ENCODE results near the gene FBXO42.
"Not testable (repeated sequence)": the region's sequence is repeated elsewhere in the genome, so short reads cannot be mapped to it uniquely, and the experiment has no call there.

FBXO42 gene

DNA sequence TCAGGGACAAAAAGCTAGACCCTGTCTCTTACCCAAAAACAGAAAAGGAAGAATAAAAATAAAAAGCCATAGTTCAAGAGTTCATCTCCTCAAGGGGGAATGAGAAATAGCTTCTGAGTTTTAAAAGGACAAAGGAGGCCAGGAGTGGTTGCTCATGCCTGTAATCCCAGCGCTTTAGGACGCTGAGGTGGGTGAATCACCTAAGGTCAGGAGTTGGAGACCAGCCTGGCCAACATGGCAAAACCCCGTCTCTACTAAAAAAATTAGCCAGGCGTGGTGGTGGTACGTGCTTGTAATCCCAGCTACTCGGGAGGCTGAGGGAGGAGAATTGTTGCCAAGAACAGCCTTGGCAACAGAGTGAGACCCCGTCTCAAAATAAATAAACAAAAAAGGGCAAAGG, 76.7 kb downstream of the FBXO42 start:
- H3K4me1 ChIP-seq (ENCODE audit: control insufficient read depth in 5 of 5, insufficient read depth in 5 of 5, low read length in 5 of 5): peaks cover 0 to 11% (median 5%) of the 10 kb centered on the region in 5 donors
- H3K9ac ChIP-seq (ENCODE audit: low read length in 5 of 5): no peak overlapping the region
- peaks cover 0 to 5% (median 3%) of the 10 kb centered on the region in 5 donors for H3K36me3 ChIP-seq (ENCODE audit: control insufficient read depth in 5 of 5, insufficient read depth in 5 of 5, low read length in 5 of 5)
- H3K27ac ChIP-seq (ENCODE audit: low read depth, low read length): no peak overlapping the region
- H3K4me3 ChIP-seq (ENCODE audit: low read depth in 1 of 5, low read length in 5 of 5): no peak overlapping the region
- H3K27me3 ChIP-seq (ENCODE audit: control insufficient read depth in 5 of 5, insufficient read depth in 4 of 5, low read length in 5 of 5): no peaks in the 10 kb centered on the region
- no peaks in the 10 kb centered on the region for H3K9me3 ChIP-seq (ENCODE audit: control insufficient read depth in 5 of 5, low read length in 5 of 5)

DNA sequence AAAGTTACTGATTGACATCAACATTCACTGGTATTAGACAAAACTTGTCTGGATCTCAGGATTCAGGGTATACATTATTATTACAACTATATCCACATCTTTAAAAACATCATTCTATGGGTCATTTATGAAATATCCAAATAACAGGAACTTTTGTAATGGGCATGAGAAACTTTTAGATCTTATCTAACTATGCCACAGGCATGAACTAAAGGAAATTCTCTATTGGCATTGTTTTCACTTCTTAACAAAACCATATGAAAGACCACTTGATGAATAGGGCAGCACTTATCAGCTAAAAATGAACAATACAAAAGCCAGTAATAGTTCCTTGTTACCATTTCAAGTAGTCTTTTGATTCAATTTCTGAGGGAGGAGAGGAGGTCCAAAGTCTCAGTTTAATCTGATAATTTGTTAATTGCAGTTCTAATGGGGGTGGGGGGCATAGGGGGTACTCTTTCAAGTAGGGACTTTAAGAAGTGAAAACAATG, 84.5 kb downstream of the FBXO42 start:
- H3K4me3 ChIP-seq (ENCODE audit: low read depth in 1 of 5, low read length in 5 of 5): no peak overlapping the region
- peaks cover 0 to 3% (median 0%) of the 10 kb centered on the region in 5 donors for H3K36me3 ChIP-seq (ENCODE audit: control insufficient read depth in 5 of 5, insufficient read depth in 5 of 5, low read length in 5 of 5)
- H3K4me1 ChIP-seq (ENCODE audit: control insufficient read depth in 5 of 5, insufficient read depth in 5 of 5, low read length in 5 of 5): peaks cover 0 to 24% (median 10%) of the 10 kb centered on the region in 5 donors
- no peaks in the 10 kb centered on the region for H3K9me3 ChIP-seq (ENCODE audit: control insufficient read depth in 5 of 5, low read length in 5 of 5)
- H3K9ac ChIP-seq (ENCODE audit: low read length in 5 of 5): no peak overlapping the region
- no peak overlapping the region for H3K27ac ChIP-seq (ENCODE audit: low read depth, low read length)
- H3K27me3 ChIP-seq (ENCODE audit: control insufficient read depth in 5 of 5, insufficient read depth in 4 of 5, low read length in 5 of 5): no peaks in the 10 kb centered on the region

DNA sequence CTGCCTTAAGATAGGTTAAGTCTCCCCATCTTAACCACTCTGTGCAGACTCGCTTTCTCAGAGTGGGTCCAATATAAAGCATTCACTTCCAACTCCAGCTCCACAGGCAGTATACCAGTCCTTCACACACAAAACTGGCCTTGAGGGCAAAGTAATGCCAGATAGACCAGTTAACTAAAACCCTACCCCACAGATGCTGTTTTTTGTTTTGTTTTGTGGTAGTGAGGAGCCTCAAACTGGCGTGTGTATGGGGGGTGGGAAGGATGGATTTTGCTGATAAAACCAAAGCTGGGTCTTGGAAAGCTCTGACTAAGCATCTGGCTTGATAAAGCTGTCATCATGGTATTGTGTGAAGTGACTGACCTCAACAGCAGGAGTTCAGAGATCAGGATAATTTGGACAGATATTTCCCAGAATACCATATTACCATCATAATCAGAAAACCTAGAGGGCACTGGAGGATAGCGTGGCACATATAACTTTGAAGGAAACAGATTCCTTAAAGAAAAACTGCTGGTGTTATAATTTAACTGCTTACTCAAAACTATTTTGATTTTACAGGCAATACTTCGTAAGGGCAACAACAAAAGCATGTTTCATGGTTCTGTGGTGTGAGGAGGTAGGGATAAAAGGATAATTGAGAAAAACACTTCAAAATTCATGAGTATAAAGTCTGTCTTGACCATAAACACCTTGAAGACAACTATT, 85.7 kb downstream of the FBXO42 start:
- Histone ChIP-seq H3K4me1 (ENCODE audit: control insufficient read depth in 5 of 5, insufficient read depth in 5 of 5, low read length in 5 of 5) (peaks cover 0 to 24% (median 10%) of the 10 kb centered on the region in 5 donors), H3K27ac (ENCODE audit: low read depth, low read length) (no peak overlapping the region), H3K36me3 (ENCODE audit: control insufficient read depth in 5 of 5, insufficient read depth in 5 of 5, low read length in 5 of 5) (peaks cover 0 to 3% (median 0%) of the 10 kb centered on the region in 5 donors)

DNA sequence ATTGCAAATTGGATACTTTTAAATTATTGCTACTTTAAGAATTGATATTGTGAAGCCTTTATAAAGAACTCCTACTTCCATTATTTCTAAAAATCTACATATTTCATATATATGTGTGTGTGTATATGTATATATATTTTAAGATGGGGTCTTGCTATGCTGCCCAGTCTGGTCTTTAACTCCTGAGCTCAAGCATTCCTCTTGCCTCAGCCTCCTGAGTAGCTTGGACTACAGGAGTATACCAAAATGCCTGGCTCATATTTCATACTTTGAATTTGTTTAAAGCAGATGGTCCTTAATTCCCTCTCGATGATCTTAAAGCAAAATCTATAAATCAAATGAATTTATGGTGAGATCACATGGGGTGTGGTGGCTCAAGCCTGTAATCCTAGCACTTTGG, 90.2 kb downstream of the FBXO42 start:
- H3K27ac ChIP-seq (ENCODE audit: low read depth, low read length): no peak overlapping the region
- H3K27me3 ChIP-seq (ENCODE audit: control insufficient read depth in 5 of 5, insufficient read depth in 4 of 5, low read length in 5 of 5): no peaks in the 10 kb centered on the region
- H3K4me1 ChIP-seq (ENCODE audit: control insufficient read depth in 5 of 5, insufficient read depth in 5 of 5, low read length in 5 of 5): peaks cover 0 to 10% (median 9%) of the 10 kb centered on the region in 5 donors
- no peaks in the 10 kb centered on the region for H3K36me3 ChIP-seq (ENCODE audit: control insufficient read depth in 5 of 5, insufficient read depth in 5 of 5, low read length in 5 of 5)
- no peak overlapping the region for H3K9ac ChIP-seq (ENCODE audit: low read length in 5 of 5)
- no peak overlapping the region for H3K4me3 ChIP-seq (ENCODE audit: low read depth in 1 of 5, low read length in 5 of 5)
- H3K9me3 ChIP-seq (ENCODE audit: control insufficient read depth in 5 of 5, low read length in 5 of 5): no peaks in the 10 kb centered on the region

More for the DNA sequence above, 85.7 kb downstream of the FBXO42 start:
- H3K9me3 ChIP-seq (ENCODE audit: control insufficient read depth in 5 of 5, low read length in 5 of 5): no peaks in the 10 kb centered on the region
- no peak overlapping the region for H3K4me3 ChIP-seq (ENCODE audit: low read depth in 1 of 5, low read length in 5 of 5)
- peak overlapping the region in 1 of 5 donors; percentile 32 for H3K9ac ChIP-seq (ENCODE audit: low read length in 5 of 5)
- H3K27me3 ChIP-seq (ENCODE audit: control insufficient read depth in 5 of 5, insufficient read depth in 4 of 5, low read length in 5 of 5): no peaks in the 10 kb centered on the region

DNA sequence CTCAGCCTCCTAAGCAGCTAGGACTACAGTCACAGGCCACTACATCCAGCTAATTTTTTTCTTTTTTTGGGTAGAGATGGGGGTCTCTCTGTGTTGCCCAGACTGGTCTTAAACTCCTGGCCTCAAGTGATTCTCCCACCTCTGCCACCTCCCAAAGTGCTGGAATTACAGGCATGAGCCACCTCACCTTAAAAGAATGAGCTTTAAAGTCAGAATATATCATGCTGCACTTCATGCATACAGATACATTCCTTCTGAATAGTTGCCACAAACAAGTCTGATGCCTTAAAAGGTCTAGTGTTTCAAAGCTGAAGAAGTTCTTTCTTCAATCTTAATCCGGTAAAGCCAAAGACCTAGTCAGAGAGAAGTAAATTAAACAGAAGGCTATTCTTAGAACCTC, 91.5 kb downstream of the FBXO42 start:
- peaks cover 0 to 9% (median 4%) of the 10 kb centered on the region in 5 donors for H3K4me1 ChIP-seq (ENCODE audit: control insufficient read depth in 5 of 5, insufficient read depth in 5 of 5, low read length in 5 of 5)
- no peaks in the 10 kb centered on the region for H3K27me3 ChIP-seq (ENCODE audit: control insufficient read depth in 5 of 5, insufficient read depth in 4 of 5, low read length in 5 of 5)
- H3K9ac ChIP-seq (ENCODE audit: low read length in 5 of 5): no peak overlapping the region
- peaks cover 3 to 9% (median 4%) of the 10 kb centered on the region in 5 donors for H3K36me3 ChIP-seq (ENCODE audit: control insufficient read depth in 5 of 5, insufficient read depth in 5 of 5, low read length in 5 of 5)
- H3K27ac ChIP-seq (ENCODE audit: low read depth, low read length): no peak overlapping the region
- H3K4me3 ChIP-seq (ENCODE audit: low read depth in 1 of 5, low read length in 5 of 5): no peak overlapping the region
- H3K9me3 ChIP-seq (ENCODE audit: control insufficient read depth in 5 of 5, low read length in 5 of 5): no peaks in the 10 kb centered on the region

DNA sequence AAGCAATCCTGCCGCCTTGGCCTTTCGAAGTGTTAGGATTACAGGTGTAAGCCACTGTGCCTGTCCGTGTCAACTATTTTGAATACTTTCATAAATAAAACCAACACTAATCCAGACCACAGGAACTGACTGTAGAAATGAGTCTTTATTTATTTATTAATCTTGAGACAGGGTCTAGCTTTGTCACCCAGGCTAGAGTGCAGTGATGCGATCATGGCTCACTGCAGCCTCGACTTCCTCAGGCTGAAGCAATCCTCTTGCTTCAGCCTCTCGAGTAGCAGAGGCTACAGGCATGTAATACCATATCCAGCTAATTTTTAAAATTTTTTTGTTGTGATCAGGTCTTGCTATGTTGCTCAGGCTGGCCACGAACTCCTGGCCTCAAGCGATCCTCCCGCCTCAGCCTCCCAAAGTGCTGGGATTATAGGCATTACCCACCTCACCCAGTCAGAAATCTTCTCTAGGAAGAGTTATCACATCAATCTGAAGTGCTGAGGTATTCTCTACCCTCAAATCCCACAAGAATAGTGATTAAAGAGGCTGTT, 93.6 kb downstream of the FBXO42 start:
- Histone ChIP-seq H3K9me3 (ENCODE audit: control insufficient read depth in 5 of 5, low read length in 5 of 5) (no peaks in the 10 kb centered on the region), H3K27ac (ENCODE audit: low read depth, low read length) (no peak overlapping the region), H3K4me1 (ENCODE audit: control insufficient read depth in 5 of 5, insufficient read depth in 5 of 5, low read length in 5 of 5) (peaks cover 0 to 9% (median 6%) of the 10 kb centered on the region in 5 donors), H3K27me3 (ENCODE audit: control insufficient read depth in 5 of 5, insufficient read depth in 4 of 5, low read length in 5 of 5) (no peaks in the 10 kb centered on the region), H3K36me3 (ENCODE audit: control insufficient read depth in 5 of 5, insufficient read depth in 5 of 5, low read length in 5 of 5) (peaks cover 6 to 27% (median 18%) of the 10 kb centered on the region in 5 donors), H3K4me3 (ENCODE audit: low read depth in 1 of 5, low read length in 5 of 5) (no peak overlapping the region), H3K9ac (ENCODE audit: low read length in 5 of 5) (no peak overlapping the region)

DNA sequence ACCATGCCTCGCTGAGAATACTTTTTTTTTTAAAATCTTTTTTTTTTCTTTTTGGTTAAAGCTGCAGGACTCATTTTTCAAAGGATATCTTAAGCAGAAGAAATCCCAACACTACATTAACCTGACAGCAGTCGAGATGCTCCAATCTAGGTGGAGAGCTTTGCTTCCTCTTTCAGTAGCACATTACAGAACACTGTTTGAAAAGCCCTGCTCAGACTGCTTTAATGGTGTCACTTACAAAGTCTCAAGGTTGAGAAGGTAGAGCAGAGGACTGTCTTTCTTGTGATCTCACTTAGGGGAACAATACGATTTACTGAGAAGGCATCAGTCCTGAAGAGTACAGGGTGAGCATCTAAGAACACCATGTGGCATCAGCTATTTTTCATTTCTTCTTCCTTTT, 94.3 kb downstream of the FBXO42 start:
- H3K9me3 ChIP-seq (ENCODE audit: control insufficient read depth in 5 of 5, low read length in 5 of 5): no peaks in the 10 kb centered on the region
- no peaks in the 10 kb centered on the region for H3K27me3 ChIP-seq (ENCODE audit: control insufficient read depth in 5 of 5, insufficient read depth in 4 of 5, low read length in 5 of 5)
- H3K27ac ChIP-seq (ENCODE audit: low read depth, low read length): no peak overlapping the region
- H3K4me1 ChIP-seq (ENCODE audit: control insufficient read depth in 5 of 5, insufficient read depth in 5 of 5, low read length in 5 of 5): peaks cover 0 to 9% (median 6%) of the 10 kb centered on the region in 5 donors
- H3K4me3 ChIP-seq (ENCODE audit: low read depth in 1 of 5, low read length in 5 of 5): no peak overlapping the region
- peaks cover 6 to 34% (median 22%) of the 10 kb centered on the region in 5 donors for H3K36me3 ChIP-seq (ENCODE audit: control insufficient read depth in 5 of 5, insufficient read depth in 5 of 5, low read length in 5 of 5)
- no peak overlapping the region for H3K9ac ChIP-seq (ENCODE audit: low read length in 5 of 5)

DNA sequence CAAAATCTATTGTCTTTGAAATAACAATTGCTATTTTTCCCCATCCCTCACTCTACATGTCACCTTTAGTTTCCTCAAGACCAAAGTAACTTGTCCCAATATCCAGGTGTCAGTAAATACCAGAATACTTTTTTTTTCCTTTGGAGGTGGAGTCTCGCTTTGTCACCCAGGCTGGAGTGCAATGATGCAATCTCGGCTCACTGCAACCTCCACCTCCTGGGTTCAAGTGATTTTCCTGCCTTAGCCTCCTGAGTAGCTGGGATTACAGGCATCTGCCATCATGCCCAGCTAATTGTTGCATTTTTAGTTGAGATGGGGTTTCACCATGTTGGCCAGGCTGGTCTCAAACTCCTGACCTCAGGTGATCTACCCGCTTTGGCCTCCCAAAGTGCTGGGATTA, 94.7 kb downstream of the FBXO42 start:
- not testable (repeated sequence) for H3K4me3 ChIP-seq (ENCODE audit: low read depth in 1 of 5, low read length in 5 of 5); H3K27me3 ChIP-seq (ENCODE audit: control insufficient read depth in 5 of 5, insufficient read depth in 4 of 5, low read length in 5 of 5); H3K9me3 ChIP-seq (ENCODE audit: control insufficient read depth in 5 of 5, low read length in 5 of 5); H3K9ac ChIP-seq (ENCODE audit: low read length in 5 of 5); H3K27ac ChIP-seq (ENCODE audit: low read depth, low read length); H3K4me1 ChIP-seq (ENCODE audit: control insufficient read depth in 5 of 5, insufficient read depth in 5 of 5, low read length in 5 of 5)
- H3K36me3 ChIP-seq (ENCODE audit: control insufficient read depth in 5 of 5, insufficient read depth in 5 of 5, low read length in 5 of 5): peaks cover 8 to 37% (median 23%) of the 10 kb centered on the region in 5 donors

DNA sequence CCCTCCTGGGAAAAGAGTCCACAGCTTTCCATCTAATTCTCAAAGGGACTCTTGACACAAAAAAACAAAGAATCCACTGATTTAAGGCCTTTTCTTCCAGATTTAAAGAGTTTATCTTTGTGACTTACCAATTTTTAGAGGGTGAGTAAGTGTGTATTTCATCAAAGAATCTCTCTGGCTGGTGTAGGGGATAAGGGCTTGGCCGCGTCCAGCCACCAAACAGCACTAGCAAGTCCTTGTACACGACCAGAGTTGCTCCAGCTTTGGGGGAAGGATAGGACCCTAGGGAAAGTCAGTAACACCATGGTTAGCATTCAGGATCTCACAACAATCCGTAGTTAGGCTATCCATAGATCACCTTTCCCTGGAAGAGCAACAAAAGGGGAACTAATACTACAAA, 95.8 kb downstream of the FBXO42 start:
- H3K4me3 ChIP-seq (ENCODE audit: low read depth in 1 of 5, low read length in 5 of 5): no peak overlapping the region
- H3K9me3 ChIP-seq (ENCODE audit: control insufficient read depth in 5 of 5, low read length in 5 of 5): no peaks in the 10 kb centered on the region
- peaks cover 16 to 48% (median 34%) of the 10 kb centered on the region in 5 donors for H3K36me3 ChIP-seq (ENCODE audit: control insufficient read depth in 5 of 5, insufficient read depth in 5 of 5, low read length in 5 of 5)
- no peak overlapping the region for H3K27ac ChIP-seq (ENCODE audit: low read depth, low read length)
- peaks cover 0 to 9% (median 6%) of the 10 kb centered on the region in 5 donors for H3K4me1 ChIP-seq (ENCODE audit: control insufficient read depth in 5 of 5, insufficient read depth in 5 of 5, low read length in 5 of 5)
- no peaks in the 10 kb centered on the region for H3K27me3 ChIP-seq (ENCODE audit: control insufficient read depth in 5 of 5, insufficient read depth in 4 of 5, low read length in 5 of 5)
- no peak overlapping the region for H3K9ac ChIP-seq (ENCODE audit: low read length in 5 of 5)

DNA sequence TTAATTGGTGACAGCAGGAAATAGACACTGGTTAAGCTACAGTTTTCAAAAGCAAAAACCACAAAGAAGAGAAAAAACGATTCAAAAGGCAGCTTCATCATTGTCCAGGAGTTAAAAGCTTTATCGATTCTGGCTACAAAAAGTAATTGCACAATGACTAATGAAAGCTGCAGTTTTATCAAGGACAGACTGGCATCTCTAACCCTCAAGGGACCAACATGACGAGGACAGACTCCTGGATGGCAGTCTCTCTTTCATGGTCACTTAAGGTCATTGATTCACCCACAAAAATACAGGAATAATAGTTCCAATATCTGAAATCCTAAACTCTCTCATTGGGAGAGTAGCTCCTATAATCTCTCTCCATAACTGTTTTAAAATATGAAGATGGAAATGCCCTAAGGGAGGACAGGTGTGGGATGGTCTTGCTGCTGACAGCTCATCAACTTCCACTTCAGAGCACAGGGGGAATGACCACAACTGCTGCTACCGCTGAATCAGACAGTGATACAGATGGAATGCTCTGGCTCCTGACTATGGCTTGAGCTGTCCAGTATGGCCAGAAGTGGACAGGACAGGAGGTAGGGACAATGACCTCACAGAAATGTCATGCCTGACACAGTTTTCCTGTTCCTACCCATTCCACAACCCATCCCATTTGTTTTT, 97.9 kb downstream of the FBXO42 start:
- H3K4me3 ChIP-seq (ENCODE audit: low read depth in 1 of 5, low read length in 5 of 5): no peak overlapping the region
- H3K9ac ChIP-seq (ENCODE audit: low read length in 5 of 5): no peak overlapping the region
- H3K27me3 ChIP-seq (ENCODE audit: control insufficient read depth in 5 of 5, insufficient read depth in 4 of 5, low read length in 5 of 5): no peaks in the 10 kb centered on the region
- H3K9me3 ChIP-seq (ENCODE audit: control insufficient read depth in 5 of 5, low read length in 5 of 5): no peaks in the 10 kb centered on the region
- peaks cover 16 to 62% (median 44%) of the 10 kb centered on the region in 5 donors for H3K36me3 ChIP-seq (ENCODE audit: control insufficient read depth in 5 of 5, insufficient read depth in 5 of 5, low read length in 5 of 5)
- H3K27ac ChIP-seq (ENCODE audit: low read depth, low read length): no peak overlapping the region
- peaks cover 0 to 24% (median 19%) of the 10 kb centered on the region in 5 donors for H3K4me1 ChIP-seq (ENCODE audit: control insufficient read depth in 5 of 5, insufficient read depth in 5 of 5, low read length in 5 of 5)

Data from subcutaneous abdominal adipose tissue (tissue), 5 donors.